ENCODE data around the gene DIP2C.
"Not testable (repeated sequence)": the region's sequence is repeated elsewhere in the genome, so short reads cannot be mapped to it uniquely, and the experiment has no call there.

DIP2C gene

DNA sequence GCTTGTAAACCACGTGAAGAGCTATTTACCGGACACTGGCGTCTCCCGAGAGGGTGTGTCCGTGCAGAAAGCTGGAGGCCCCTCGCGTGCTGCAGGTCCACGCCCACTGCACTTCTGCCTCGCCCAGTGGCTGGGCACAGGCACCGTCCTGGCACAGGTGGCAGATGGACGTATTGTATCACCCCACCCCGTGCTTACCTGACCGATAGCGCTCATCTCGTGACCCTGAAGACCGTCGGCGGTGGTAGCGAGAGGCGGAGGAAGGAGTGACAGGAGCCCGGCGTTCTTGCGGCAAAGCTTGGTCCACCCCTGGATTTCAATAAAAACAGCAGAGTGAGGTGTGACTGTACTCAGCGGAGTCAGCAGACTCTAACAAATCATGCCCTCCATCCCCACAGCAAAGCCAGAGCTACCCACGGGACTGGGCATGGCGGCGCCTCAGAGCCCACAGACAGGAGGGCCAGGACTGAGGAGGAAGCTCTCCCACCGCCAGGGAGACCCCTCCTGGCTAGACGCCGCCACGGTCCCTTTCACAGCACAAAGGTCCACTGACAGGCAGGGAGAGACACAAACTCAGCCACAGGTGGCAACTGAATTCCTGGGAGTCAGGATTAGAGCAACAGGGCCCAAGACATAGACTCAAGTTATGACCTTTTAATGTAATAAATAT, 217.1 kb downstream of the DIP2C start:
- no peak overlapping the region for H3K27ac Mint-ChIP-seq
- H3K36me3 Mint-ChIP-seq: no peaks in the 10 kb centered on the region
- H3K4me3 Mint-ChIP-seq: no peak overlapping the region
- H3K27me3 Mint-ChIP-seq: no peaks in the 10 kb centered on the region
- H3K4me1 Mint-ChIP-seq (ENCODE audit: low read depth): peaks cover 29% of the 10 kb centered on the region
- peaks cover 4% of the 10 kb centered on the region for H3K9me3 Mint-ChIP-seq (ENCODE audit: low read depth)

GRCh38 chr10:470339-471003, 219.0 kb downstream of the DIP2C start:
- peak overlapping the region; percentile 31 for H3K4me3 Mint-ChIP-seq
- peak overlapping the region; percentile 59 for H3K27ac Mint-ChIP-seq
- H3K27me3 Mint-ChIP-seq: no peaks in the 10 kb centered on the region

GRCh38 chr10:469947-470338, 219.5 kb downstream of the DIP2C start:
- Mint-ChIP-seq H3K27ac (peak overlapping the region; percentile 59), H3K27me3 (no peaks in the 10 kb centered on the region), H3K4me3 (peak overlapping the region; percentile 31), H3K4me1 (ENCODE audit: low read depth) (peaks cover 25% of the 10 kb centered on the region), H3K36me3 (no peaks in the 10 kb centered on the region), H3K9me3 (ENCODE audit: low read depth) (peaks cover 4% of the 10 kb centered on the region)

More at GRCh38 chr10:470339-471003, 219.0 kb downstream of the DIP2C start:
- Mint-ChIP-seq H3K4me1 (ENCODE audit: low read depth) (peaks cover 25% of the 10 kb centered on the region), H3K36me3 (no peaks in the 10 kb centered on the region), H3K9me3 (ENCODE audit: low read depth) (peaks cover 4% of the 10 kb centered on the region)

- peaks cover 4% of the 10 kb centered on the region for H3K36me3 Mint-ChIP-seq
- no peak overlapping the region for H3K27ac Mint-ChIP-seq
- H3K9me3 Mint-ChIP-seq (ENCODE audit: low read depth): peaks cover 4% of the 10 kb centered on the region
- no peaks in the 10 kb centered on the region for H3K27me3 Mint-ChIP-seq
- peaks cover 9% of the 10 kb centered on the region for H3K4me1 Mint-ChIP-seq (ENCODE audit: low read depth)
- no peak overlapping the region for H3K4me3 Mint-ChIP-seq
Observed at GRCh38 chr10:459743-460142, 229.7 kb downstream of the DIP2C start.

- peaks cover 4% of the 10 kb centered on the region for H3K36me3 Mint-ChIP-seq
Observed at GRCh38 chr10:458421-458851, 231.0 kb downstream of the DIP2C start.

GRCh38 chr10:456486-456885, 233.0 kb downstream of the DIP2C start:
- no peak overlapping the region for H3K4me3 Mint-ChIP-seq
- H3K27me3 Mint-ChIP-seq: no peaks in the 10 kb centered on the region
- peaks cover 42% of the 10 kb centered on the region for H3K4me1 Mint-ChIP-seq (ENCODE audit: low read depth)
- H3K27ac Mint-ChIP-seq: no peak overlapping the region
- no peaks in the 10 kb centered on the region for H3K36me3 Mint-ChIP-seq
- no peaks in the 10 kb centered on the region for H3K9me3 Mint-ChIP-seq (ENCODE audit: low read depth)

More at GRCh38 chr10:458421-458851, 231.0 kb downstream of the DIP2C start:
- Mint-ChIP-seq H3K4me3 (no peak overlapping the region), H3K27ac (no peak overlapping the region), H3K27me3 (no peaks in the 10 kb centered on the region), H3K9me3 (ENCODE audit: low read depth) (peaks cover 4% of the 10 kb centered on the region), H3K4me1 (ENCODE audit: low read depth) (peaks cover 22% of the 10 kb centered on the region)

DNA sequence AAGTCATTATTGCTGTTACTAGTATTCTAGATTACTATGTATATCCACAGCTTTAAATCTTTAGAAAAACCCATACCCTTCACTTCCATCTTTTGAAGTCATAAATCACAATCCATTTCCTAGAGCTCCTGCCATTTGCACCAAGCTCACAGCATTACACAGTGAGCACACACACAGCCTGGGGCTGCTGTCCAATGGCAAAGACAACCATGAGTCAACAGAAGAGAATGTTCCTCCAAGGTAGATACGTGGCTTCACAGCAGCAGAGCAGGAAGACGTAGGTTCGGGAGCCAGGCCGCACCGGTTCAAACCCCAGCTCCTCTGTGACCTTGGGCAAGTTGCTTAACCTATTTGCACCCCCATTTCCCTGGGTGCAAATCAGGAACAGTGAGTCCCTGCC, 234.6 kb downstream of the DIP2C start:
- Mint-ChIP-seq H3K4me1 (ENCODE audit: low read depth) (peaks cover 58% of the 10 kb centered on the region), H3K36me3 (no peaks in the 10 kb centered on the region), H3K27me3 (no peaks in the 10 kb centered on the region), H3K4me3 (peak overlapping the region; percentile 53), H3K9me3 (ENCODE audit: low read depth) (no peaks in the 10 kb centered on the region), H3K27ac (no peak overlapping the region)

GRCh38 chr10:453647-454046, 235.8 kb downstream of the DIP2C start:
- peaks cover 64% of the 10 kb centered on the region for H3K4me1 Mint-ChIP-seq (ENCODE audit: low read depth)
- H3K36me3 Mint-ChIP-seq: no peaks in the 10 kb centered on the region
- H3K4me3 Mint-ChIP-seq: no peak overlapping the region
- H3K27me3 Mint-ChIP-seq: no peaks in the 10 kb centered on the region
- no peak overlapping the region for H3K27ac Mint-ChIP-seq
- no peaks in the 10 kb centered on the region for H3K9me3 Mint-ChIP-seq (ENCODE audit: low read depth)

DNA sequence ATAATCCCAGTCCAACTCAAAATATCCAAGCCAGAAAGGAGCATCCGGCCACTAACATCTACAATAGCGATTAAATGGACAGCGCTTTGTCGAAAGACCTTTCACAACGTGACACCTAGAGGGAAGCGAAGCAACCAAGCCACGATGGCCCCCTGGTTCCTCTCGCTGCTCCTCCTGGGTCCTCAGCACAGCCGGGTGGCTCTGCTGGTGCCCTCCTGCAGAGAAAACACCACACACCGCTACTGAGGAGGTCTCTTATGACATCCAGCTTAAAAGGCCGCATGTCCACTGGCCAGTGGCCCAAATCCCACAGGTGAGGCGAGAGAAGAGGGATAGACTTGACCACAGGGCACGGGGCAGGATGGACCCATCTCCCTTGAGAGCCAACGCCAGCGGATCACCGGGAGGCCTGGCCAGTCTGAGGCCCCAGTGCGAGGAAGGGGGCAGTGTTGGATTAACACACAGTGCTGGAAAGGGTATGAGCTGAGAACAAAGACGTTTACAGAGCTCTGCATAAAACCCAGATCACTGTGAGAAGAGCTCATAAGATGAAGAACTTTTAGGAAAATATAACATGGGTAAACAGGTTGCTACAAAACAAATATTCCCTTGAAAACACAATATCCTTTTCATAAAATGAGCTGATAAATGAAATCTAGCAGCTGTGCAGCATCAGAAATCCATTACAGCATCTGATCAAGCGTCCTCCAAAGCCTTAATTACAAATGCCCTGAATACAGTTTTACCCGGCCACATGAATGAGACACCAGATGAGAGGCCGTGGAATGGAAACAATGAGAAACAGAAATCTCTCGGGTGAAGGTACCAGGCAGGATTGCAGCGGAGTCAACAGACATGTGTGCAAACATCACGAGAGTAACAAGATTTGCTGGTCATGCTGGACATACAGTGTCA, 236.7 kb downstream of the DIP2C start:
- Mint-ChIP-seq H3K4me3 (no peak overlapping the region), H3K36me3 (no peaks in the 10 kb centered on the region), H3K27me3 (no peaks in the 10 kb centered on the region), H3K9me3 (ENCODE audit: low read depth) (no peaks in the 10 kb centered on the region), H3K4me1 (ENCODE audit: low read depth) (peaks cover 64% of the 10 kb centered on the region), H3K27ac (no peak overlapping the region)

GRCh38 chr10:451856-452255, 237.6 kb downstream of the DIP2C start:
- H3K4me1 Mint-ChIP-seq (ENCODE audit: low read depth): peaks cover 64% of the 10 kb centered on the region
- no peaks in the 10 kb centered on the region for H3K9me3 Mint-ChIP-seq (ENCODE audit: low read depth)
- peak overlapping the region; percentile 30 for H3K27ac Mint-ChIP-seq

DNA sequence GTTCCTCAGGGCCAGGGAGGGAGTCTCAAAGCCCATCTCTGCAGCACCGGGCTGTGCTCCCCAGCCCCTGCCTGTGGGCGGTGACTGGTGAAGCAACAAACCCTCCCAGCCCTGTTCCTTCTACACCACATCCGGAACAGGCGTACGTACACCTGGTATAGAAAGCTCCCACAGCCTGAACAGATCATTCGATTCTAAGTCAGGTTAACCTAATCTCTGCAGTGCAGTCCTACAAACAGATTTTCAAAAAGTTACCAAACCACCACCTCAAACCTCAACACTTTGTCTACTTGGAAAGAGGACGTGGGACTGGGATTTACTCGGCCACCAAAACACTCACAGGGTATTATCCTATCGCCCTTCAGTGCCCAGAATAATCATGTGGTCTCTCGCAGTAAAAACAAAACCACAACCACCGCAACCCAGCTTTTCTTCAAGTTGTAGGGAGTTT, 238.4 kb downstream of the DIP2C start:
- Mint-ChIP-seq H3K27ac (peak overlapping the region; percentile 11), H3K36me3 (no peaks in the 10 kb centered on the region), H3K4me1 (ENCODE audit: low read depth) (peaks cover 68% of the 10 kb centered on the region), H3K27me3 (no peaks in the 10 kb centered on the region), H3K9me3 (ENCODE audit: low read depth) (no peaks in the 10 kb centered on the region), H3K4me3 (peak overlapping the region; percentile 68)

More at GRCh38 chr10:451856-452255, 237.6 kb downstream of the DIP2C start:
- Mint-ChIP-seq H3K36me3 (no peaks in the 10 kb centered on the region), H3K27me3 (no peaks in the 10 kb centered on the region), H3K4me3 (peak overlapping the region; percentile 68)

DNA sequence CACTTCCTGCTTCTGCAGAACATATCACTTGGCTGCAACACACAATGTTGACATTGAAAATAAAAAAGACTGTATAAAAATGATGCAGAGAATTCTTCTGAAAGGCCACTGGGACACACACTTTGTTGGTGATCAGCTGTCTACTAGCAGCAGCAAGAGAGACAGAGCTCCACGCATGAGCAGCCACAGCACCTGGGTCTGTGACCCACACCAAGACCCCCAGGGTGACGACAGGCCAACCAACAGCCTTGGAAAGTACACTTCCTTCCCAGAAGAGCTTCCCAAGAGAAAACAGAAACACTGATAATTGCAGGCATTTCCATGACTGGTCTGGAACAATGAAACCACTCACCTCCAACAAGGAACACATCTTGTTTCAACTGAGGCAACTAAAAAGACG, 239.0 kb downstream of the DIP2C start:
- Mint-ChIP-seq H3K36me3 (no peaks in the 10 kb centered on the region), H3K9me3 (ENCODE audit: low read depth) (no peaks in the 10 kb centered on the region), H3K4me3 (peak overlapping the region; percentile 68), H3K27me3 (no peaks in the 10 kb centered on the region), H3K4me1 (ENCODE audit: low read depth) (peaks cover 73% of the 10 kb centered on the region), H3K27ac (peak overlapping the region; percentile 11)

DNA sequence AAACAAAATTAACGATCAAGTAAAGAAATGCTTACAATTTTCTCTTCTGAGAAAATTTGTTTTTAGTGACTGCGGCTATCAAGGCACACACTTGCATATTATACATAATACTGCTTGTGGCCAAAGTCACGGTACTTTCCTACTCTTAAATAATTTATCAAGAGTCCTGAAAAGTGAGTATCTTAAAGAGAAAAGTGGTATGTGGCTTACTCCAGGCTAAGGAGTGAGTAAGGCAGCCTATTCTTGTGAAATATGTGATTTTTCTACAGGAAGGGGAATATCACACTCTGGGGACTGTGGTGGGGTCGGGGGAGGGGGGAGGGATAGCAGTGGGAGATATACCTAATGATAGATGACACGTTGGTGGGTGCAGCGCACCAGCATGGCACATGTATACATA, 240.1 kb downstream of the DIP2C start:
- H3K4me3 Mint-ChIP-seq; H3K36me3 Mint-ChIP-seq; H3K9me3 Mint-ChIP-seq (ENCODE audit: low read depth); H3K27me3 Mint-ChIP-seq: not testable (repeated sequence)
- Mint-ChIP-seq H3K27ac (peak overlapping the region; percentile 34), H3K4me1 (ENCODE audit: low read depth) (peaks cover 65% of the 10 kb centered on the region)

GRCh38 chr10:443459-443858, 246.0 kb downstream of the DIP2C start:
- H3K27me3 Mint-ChIP-seq: no peaks in the 10 kb centered on the region
- no peak overlapping the region for H3K4me3 Mint-ChIP-seq
- H3K4me1 Mint-ChIP-seq (ENCODE audit: low read depth): peaks cover 19% of the 10 kb centered on the region
- peaks cover 10% of the 10 kb centered on the region for H3K36me3 Mint-ChIP-seq
- no peaks in the 10 kb centered on the region for H3K9me3 Mint-ChIP-seq (ENCODE audit: low read depth)
- H3K27ac Mint-ChIP-seq: no peak overlapping the region

GRCh38 chr10:442209-442608, 247.3 kb downstream of the DIP2C start:
- H3K36me3 Mint-ChIP-seq: peaks cover 10% of the 10 kb centered on the region
- H3K4me1 Mint-ChIP-seq (ENCODE audit: low read depth): peaks cover 31% of the 10 kb centered on the region
- no peaks in the 10 kb centered on the region for H3K27me3 Mint-ChIP-seq
- no peak overlapping the region for H3K4me3 Mint-ChIP-seq
- H3K27ac Mint-ChIP-seq: no peak overlapping the region
- no peaks in the 10 kb centered on the region for H3K9me3 Mint-ChIP-seq (ENCODE audit: low read depth)
